HepG2 (cell line): ENCODE measurements around the gene DAB2IP. TPM values are rescaled to one million over a fixed set of nuclear protein-coding genes. Genes with fewer than 3 reads are reported as not detected.

Experiments used
- ATAC-seq: fragments of 200-7000 bp; cut with Tn5 transposase; 3 replicates; pipeline ENCODE4 v1.9.1; 2020; ENCODE audit warnings: mild to moderate bottlenecking, moderate library complexity
- BruUV-seq: library from RNA; stranded (reverse); fragments of 400-500 nt; replicated peaks from 2 replicates; lab custom pipeline; 2021; lab: Mats Ljungman, UMichigan
- CTCF ChIA-PET: fragments of 300-600 bp; formaldehyde crosslinking; extraction: SDS; loops from one replicate; lab custom pipeline; 2021; ENCODE audit warnings: low total read pairs, inconsistent platforms, low intra/inter-chr PET ratio; lab: Yijun Ruan, JAX
- POLR2A ChIA-PET: fragments of 350-600 bp; sonication (Branson Sonifier 250); formaldehyde crosslinking; loops from one replicate; lab custom pipeline; 2020; ENCODE audit warnings: antibody characterized with exemption, inconsistent platforms; lab: Yijun Ruan, JAX
- DNase-seq: peaks from one replicate; pipeline ENCODE4 v3.0.0-alpha.2; 2015; ENCODE audit warnings: low spot score
- FAIRE-seq: peaks from 3 replicates; lab custom pipeline; 2011; peaks lifted over from hg19 to GRCh38; lab: Jason Lieb, UNC
- H2AFZ ChIP-seq: one replicate; pipeline ENCODE4 v1.6.1; 2011; ENCODE audit warnings: low read length, inconsistent platforms
- H3K27ac ChIP-seq: fragments of 300-600 bp; 3 replicates; pipeline ENCODE4 v1.8.0; 2011; ENCODE audit warnings: mixed run types, mild to moderate bottlenecking, mixed read lengths, low read length, inconsistent platforms; ENCODE audit not compliant: insufficient read depth; ENCODE audit errors: extremely low read length
- H3K27me3 ChIP-seq, 2 experiments: fragments of 200-600 bp in 1 of 2; 2 replicates in 1 of 2; 3 replicates in 1 of 2; pipeline versions ENCODE4 v1.6.0 to v1.8.0; 2011; ENCODE audit warnings: low read length in 2 of 2, mild to moderate bottlenecking in 2 of 2, moderate library complexity in 2 of 2, inconsistent platforms in 1 of 2; ENCODE audit not compliant: insufficient read depth in 2 of 2, control insufficient read depth in 1 of 2
- H3K36me3 ChIP-seq, 2 experiments: fragments of 200-600 bp in 1 of 2; replicated peaks in 1 of 2; 2 replicates in 1 of 2; 3 replicates in 1 of 2; pipeline versions ENCODE4 v1.5.1 to v1.8.0; 2011; ENCODE audit warnings: low read length in 2 of 2, inconsistent platforms in 1 of 2; ENCODE audit not compliant: insufficient read depth in 2 of 2, control insufficient read depth in 1 of 2
- H3K4me1 ChIP-seq: 2 replicates; pipeline ENCODE4 v1.5.1; 2012; ENCODE audit warnings: low read length, inconsistent platforms; ENCODE audit not compliant: insufficient read depth
- H3K4me2 ChIP-seq: 2 replicates; pipeline ENCODE4 v1.6.0; 2011; ENCODE audit warnings: low read depth, low read length, inconsistent platforms
- H3K4me3 ChIP-seq, 3 experiments: fragments of 200-600 bp in 1 of 3; sonication (generic), shearing (Covaris generic) in 1 of 3; replicated peaks in 1 of 3; 2 replicates each; pipeline ENCODE4 v1.5.1; 2011 to 2016; ENCODE audit warnings: low read length in 3 of 3, inconsistent platforms in 2 of 3, low read depth in 2 of 3, mild to moderate bottlenecking in 2 of 3, control low read depth in 1 of 3, mixed read lengths in 1 of 3; ENCODE audit not compliant: insufficient read depth in 1 of 3
- H3K79me2 ChIP-seq: one replicate; pipeline ENCODE4 v1.6.1; 2011; ENCODE audit warnings: low read length, inconsistent platforms; ENCODE audit not compliant: insufficient read depth
- H3K9ac ChIP-seq: 2 replicates; pipeline ENCODE4 v1.6.0; 2011; ENCODE audit warnings: mild to moderate bottlenecking, low read depth, low read length, inconsistent platforms; ENCODE audit not compliant: insufficient read depth
- H3K9me3 ChIP-seq: 2 replicates; pipeline ENCODE4 v1.5.1; 2012; ENCODE audit warnings: mild to moderate bottlenecking, low read length
- H4K20me1 ChIP-seq: 2 replicates; pipeline ENCODE4 v1.6.0; 2011; ENCODE audit warnings: inconsistent platforms, mild to moderate bottlenecking, low read length, moderate library complexity; ENCODE audit not compliant: insufficient read depth
- ATF3 ChIP-seq: sonication (generic); formaldehyde crosslinking; IDR thresholded peaks from 2 replicates; pipeline ENCODE4 v1.4.0; 2020; ENCODE audit warnings: missing genetic modification reagents
- NR2F6 ChIP-seq, 2 experiments: IDR thresholded peaks; 2 replicates each; pipeline ENCODE4 v1.6.1; 2016; ENCODE audit warnings: antibody characterized with exemption in 1 of 2, mild to moderate bottlenecking in 1 of 2
- TAF1 ChIP-seq: sonication (generic); formaldehyde crosslinking; IDR thresholded peaks from 2 replicates; pipeline ENCODE4 v1.4.0; 2020; ENCODE audit warnings: missing genetic modification reagents
- WGBS: methylation state at CpG from one replicate; pipeline ENCODE4 v1.1.6; 2017; ENCODE audit warnings: low lambda C conversion rate; 5-methylcytosine and 5-hydroxymethylcytosine counted together
- in situ Hi-C: cut with HindIII; loops from 2 replicates; pipeline ENCODE4 v1.10.0; 2017; ENCODE audit warnings: low pct_unique_long_range_greater_than_20kb; ENCODE audit not compliant: extremely low pct_ligation_motif_present
- intact Hi-C: fragments of 100-400 bp; cut with micrococcal nuclease; formaldehyde crosslinking; loops from one replicate; pipeline ENCODE4 v1.10.0; 2022; ENCODE audit not compliant: unreplicated experiment
- polyA plus RNA-seq, 8 experiments: library from polyadenylated mRNA; depleted of rRNA in 3 of 8; stranded (reverse) in 7 of 8; unstranded in 1 of 8; fragments of >200 nt; fragmentation: Illumina TruSeq in 4 of 8; extraction: Trizol in 4 of 8; gene quantifications; 2 replicates each; pipeline versions ENCODE4 v1.2.1 to v1.2.3, GENCODE V29; 2011 to 2016; ENCODE audit warnings: low read depth in 4 of 8, missing spikeins in 1 of 8, mixed read lengths in 1 of 8; ENCODE audit not compliant: insufficient read depth in 1 of 8
- total RNA-seq, 5 experiments: library from RNA; depleted of rRNA; stranded (reverse); fragments of >200 nt; fragmentation: Illumina TruSeq; extraction: Trizol; gene quantifications; 2 replicates each; pipeline ENCODE4 v1.2.3, GENCODE V29; 2016; ENCODE audit warnings: low read depth in 1 of 5
- TF ChIP-seq, protein P1 (sequence below): sonication (generic); formaldehyde crosslinking; IDR thresholded peaks from 2 replicates; pipeline ENCODE4 v1.8.0; 2022; ENCODE audit warnings: missing genetic modification reagents, low read depth, mild to moderate bottlenecking, borderline replicate concordance

The DAB2IP gene
- total and polyA plus RNA-seq, 2 of the 13 experiments (the other 11 are each of a cell fraction or from before 2014, with no cell fraction given) = 25.3 to 37.9 TPM

- TF ChIP-seq, protein P1, sequence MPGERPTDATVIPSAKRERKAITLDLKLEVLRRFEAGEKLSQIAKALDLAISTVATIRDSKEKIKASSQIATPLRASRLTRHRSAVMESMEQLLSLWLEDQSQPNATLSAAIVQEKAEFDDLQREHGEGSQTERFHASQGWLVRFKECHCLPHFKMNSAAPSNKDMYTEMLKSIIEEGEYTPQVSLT (CRISPR knock-in tag) = no peak
Observed at GRCh38 chr9:121604242-121604641, 47.2 kb upstream of the DAB2IP start (continued).

DNA sequence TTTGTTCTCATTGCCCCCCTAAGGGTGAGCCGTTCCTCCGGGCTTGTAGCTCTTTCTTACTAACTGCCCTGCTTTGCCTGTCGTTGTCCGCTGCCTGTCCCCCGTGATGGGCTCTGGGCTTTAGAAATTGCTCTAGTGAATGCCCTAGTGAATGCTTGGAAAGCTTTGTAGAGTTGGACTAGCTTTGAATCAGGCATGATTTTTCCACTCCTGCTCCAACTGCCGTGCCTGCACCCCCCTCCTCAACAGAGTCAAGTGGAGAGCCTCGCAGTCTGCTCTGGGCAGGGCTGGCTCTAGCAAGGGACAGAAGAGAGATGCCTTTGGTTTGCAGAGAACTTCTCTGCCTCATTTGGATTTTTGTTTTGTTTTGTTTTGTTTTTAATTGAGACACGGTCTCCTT is 46.8 kb upstream of the DAB2IP start:
- no TSS peak for BruUV-seq
- H3K4me3 ChIP-seq = peak overlapping the region in 1 of 3 experiments; percentile 49; a peak in 1 of 6 replicates
- intact Hi-C loops = no loop called here
- H3K36me3 ChIP-seq = no peaks in the 10 kb centered on the region
- H3K79me2 ChIP-seq = no peaks in the 10 kb centered on the region
- TF ChIP-seq ATF3 (CRISPR knock-in tag) = no peak
- TF ChIP-seq NR2F6 (IDR thresholded peaks at IDR 0.05) = no peak
- TF ChIP-seq NR2F6 (CRISPR knock-in tag; IDR thresholded peaks at IDR 0.05) = 0 out of 2 replicates have a peak, but pooled peaks have one; percentile 0
- 0 out of 2 replicates have a peak, but pooled peaks have one; percentile 7 for TF ChIP-seq TAF1 (CRISPR knock-in tag)
- ChIA-PET CTCF (no interaction called here), POLR2A (interaction anchor here (0.8 to 1.0 kb wide), 2 partner anchors 8 to 30 kb away, joined by 3 to 4 read pairs; no protein-coding TSS in a partner anchor)
- in situ Hi-C loops = no loop called here
- H3K4me2 ChIP-seq = peak overlapping the region; percentile 64
- H3K9ac ChIP-seq = no peak overlapping the region
- H3K27me3 ChIP-seq = 0 out of 5 replicates have a peak, but pooled peaks cover 0 to 2% of the 10 kb centered on the region in 2 experiments
- peak overlapping the region; percentile 12 for H2AFZ ChIP-seq
- DNase-seq (no peak), ATAC-seq (peak; percentile 19), FAIRE-seq (no peak)
- no peaks in the 10 kb centered on the region for H4K20me1 ChIP-seq
- peaks cover 74% of the 10 kb centered on the region for H3K4me1 ChIP-seq
- no peaks in the 10 kb centered on the region for H3K9me3 ChIP-seq
- H3K27ac ChIP-seq = peak overlapping the region; percentile 3
- WGBS = 63% methylated on average over 8 of the region's 8 CpGs
